NT2/D1 (cell line): Measurements from ENCODE around the gene KRTAP9-1.
"Not testable (repeated sequence)": the region's sequence is repeated elsewhere in the genome, so short reads cannot be mapped to it uniquely, and the experiment has no call there.

Experiments
- DNase-seq: peaks from one replicate; pipeline ENCODE4 v3.0.0-alpha.2; 2011; ENCODE audit warnings: low read depth, low spot score
- H3K27me3 ChIP-seq: 2 replicates; pipeline ENCODE4 v1.6.0; 2011; ENCODE audit warnings: mild to moderate bottlenecking; ENCODE audit not compliant: insufficient read length, insufficient read depth
- H3K36me3 ChIP-seq: 2 replicates; pipeline ENCODE4 v1.6.1; 2011; ENCODE audit warnings: mild to moderate bottlenecking, low read length, mixed read lengths; ENCODE audit not compliant: insufficient read depth, insufficient read length
- H3K4me1 ChIP-seq: 2 replicates; pipeline ENCODE4 v1.5.1; 2011; ENCODE audit not compliant: insufficient read depth, insufficient read length
- H3K4me3 ChIP-seq: 2 replicates; pipeline ENCODE4 v1.5.1; 2011; ENCODE audit warnings: low read depth; ENCODE audit not compliant: insufficient read length
- H3K9ac ChIP-seq: 2 replicates; pipeline ENCODE4 v1.6.0; 2011; ENCODE audit warnings: low read depth; ENCODE audit not compliant: insufficient read length
- H3K9me3 ChIP-seq: 2 replicates; pipeline ENCODE4 v1.5.1; 2011; ENCODE audit warnings: mild to moderate bottlenecking, low read length; ENCODE audit not compliant: insufficient read depth
- SUZ12 ChIP-seq: IDR thresholded peaks from 2 replicates; pipeline ENCODE4 v1.6.1; 2011; ENCODE audit not compliant: insufficient read length, insufficient read depth; ENCODE audit errors: extremely low read depth
- YY1 ChIP-seq: IDR thresholded peaks from 2 replicates; pipeline ENCODE4 v1.6.1; 2011; ENCODE audit not compliant: insufficient read length, insufficient read depth
- ZNF274 ChIP-seq: IDR thresholded peaks from 2 replicates; pipeline ENCODE4 v1.6.1; 2011; ENCODE audit warnings: mild to moderate bottlenecking, low read depth, low read length

Gene KRTAP9-1

DNA sequence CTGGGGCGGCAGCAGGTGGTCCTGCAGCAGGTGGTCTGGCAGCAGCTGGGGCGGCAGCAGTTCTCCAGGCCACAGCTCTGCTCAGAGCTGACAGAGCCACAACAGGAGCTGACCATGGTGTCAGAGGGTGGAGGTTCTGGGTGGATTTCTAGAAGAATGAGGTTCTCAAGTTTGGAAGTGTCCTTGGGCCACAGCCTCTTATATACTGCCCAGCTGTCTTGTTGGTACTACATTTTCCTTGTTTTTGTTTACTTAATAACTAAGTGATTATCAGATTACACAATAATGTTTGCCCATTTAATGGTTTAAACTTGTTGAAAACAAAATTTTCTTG, 40.1 kb upstream of the KRTAP9-1 start, which contains the start of gene KRTAP4-5:
TSS of gene KRTAP4-5 (minus strand) at position 174 of the 334 bp plus-strand sequence. CDS start at position 116, 58 bp downstream.
- H3K4me1 ChIP-seq: no peaks in the 10 kb centered on the region
- no peaks in the 10 kb centered on the region for H3K36me3 ChIP-seq
- H3K4me3 ChIP-seq: no peak within 1 kb of the TSS
- H3K27me3 ChIP-seq: no peaks in the 10 kb centered on the region
- H3K9ac ChIP-seq: no peak within 1 kb of the TSS
- no peaks in the 10 kb centered on the region for H3K9me3 ChIP-seq
- TF ChIP-seq YY1 (no peak), SUZ12 (no peak), ZNF274 (no peak)
- DNase-seq: no peak

DNA sequence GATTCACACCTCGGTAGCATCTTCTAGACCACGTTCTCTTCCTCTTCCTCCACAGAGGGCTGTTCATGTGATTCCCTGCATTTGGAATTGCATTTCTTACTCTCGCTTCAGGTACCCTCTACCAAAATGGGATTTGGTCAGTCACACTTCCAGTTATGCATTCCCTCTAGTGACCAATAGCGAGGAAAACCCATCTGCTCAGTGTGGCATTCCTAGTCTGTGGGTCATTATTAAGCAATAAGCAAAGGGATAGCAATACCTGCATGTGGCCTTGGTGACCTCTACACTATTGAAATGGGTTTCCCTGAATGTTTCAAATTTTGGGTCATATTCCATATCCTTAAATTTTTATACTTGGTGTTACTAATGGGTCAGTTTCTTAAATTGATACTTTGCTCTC, 39.7 kb upstream of the KRTAP9-1 start:
- TF ChIP-seq YY1 (no peak), SUZ12 (no peak), ZNF274 (no peak)
- no peak for DNase-seq
- Histone ChIP-seq H3K9me3 (no peaks in the 10 kb centered on the region), H3K4me1 (no peaks in the 10 kb centered on the region), H3K9ac (no peak overlapping the region), H3K36me3 (no peaks in the 10 kb centered on the region), H3K4me3 (no peak overlapping the region), H3K27me3 (no peaks in the 10 kb centered on the region)

DNA sequence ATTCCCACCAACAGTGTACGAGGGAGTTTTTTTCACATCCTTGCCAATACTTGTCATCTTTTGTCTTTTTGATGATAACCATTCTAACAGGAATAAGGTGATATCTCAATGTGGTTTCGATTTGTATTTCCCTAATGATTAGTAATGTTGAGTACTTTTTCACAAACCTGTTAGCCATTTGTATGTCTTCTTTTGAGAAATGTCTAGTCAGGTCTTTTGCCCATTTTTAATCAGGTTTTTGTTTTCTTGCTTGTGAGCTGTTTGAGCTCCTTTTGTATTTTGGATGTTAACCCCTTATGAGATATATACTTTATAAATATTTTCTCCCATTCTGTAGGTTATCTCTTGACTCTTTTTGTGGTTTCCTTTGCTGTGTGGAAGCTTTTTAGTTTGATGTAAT, 38.2 kb upstream of the KRTAP9-1 start:
- Histone ChIP-seq H3K27me3 (no peaks in the 10 kb centered on the region), H3K4me1 (no peaks in the 10 kb centered on the region), H3K9me3 (no peaks in the 10 kb centered on the region), H3K36me3 (no peaks in the 10 kb centered on the region), H3K4me3 (no peak overlapping the region), H3K9ac (no peak overlapping the region)
- no peak for DNase-seq
- no peak for TF ChIP-seq ZNF274

DNA sequence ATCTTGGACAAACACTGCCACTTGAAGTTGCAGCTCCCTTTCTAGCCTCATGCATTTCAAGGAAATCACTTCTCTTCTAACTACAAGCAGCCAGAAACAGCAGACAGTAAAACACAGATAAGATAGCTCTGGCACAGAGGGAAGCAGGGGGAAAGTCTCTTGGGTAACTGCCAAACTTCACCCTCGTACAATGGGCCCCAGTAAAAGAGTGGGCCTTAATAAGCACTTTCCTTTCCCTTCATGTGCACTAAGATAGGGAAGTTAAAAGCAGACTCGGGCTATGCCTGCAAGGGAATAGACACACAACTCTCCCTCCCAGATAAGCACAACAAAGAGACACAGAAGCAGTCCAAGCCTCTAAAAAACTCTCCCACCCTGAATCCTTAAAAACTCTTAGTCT, 35.8 kb upstream of the KRTAP9-1 start:
- H3K27me3 ChIP-seq: no peaks in the 10 kb centered on the region
- H3K9ac ChIP-seq: no peak overlapping the region
- H3K36me3 ChIP-seq: no peaks in the 10 kb centered on the region
- H3K4me3 ChIP-seq: no peak overlapping the region
- DNase-seq: no peak
- TF ChIP-seq ZNF274 (no peak), YY1 (no peak), SUZ12 (no peak)
- no peaks in the 10 kb centered on the region for H3K4me1 ChIP-seq
- no peaks in the 10 kb centered on the region for H3K9me3 ChIP-seq

DNA sequence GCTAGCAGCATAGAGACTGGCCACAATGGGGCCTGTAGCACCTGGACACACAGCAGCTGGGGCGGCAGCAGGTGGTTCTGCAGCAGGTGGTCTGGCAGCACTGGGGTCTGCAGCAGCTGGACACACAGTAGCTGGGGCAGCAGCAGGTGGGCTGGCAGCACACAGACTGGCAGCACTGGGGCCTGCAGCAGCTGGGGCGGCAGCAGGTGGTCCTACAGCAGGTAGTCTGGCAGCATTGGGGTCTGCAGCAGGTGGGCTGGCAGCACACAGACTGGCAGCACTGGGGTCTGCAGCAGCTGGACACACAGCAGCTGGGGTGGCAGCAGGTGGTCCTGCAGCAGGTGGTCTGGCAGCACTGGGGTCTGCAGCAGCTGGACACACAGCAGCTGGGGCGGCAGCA, 29.5 kb upstream of the KRTAP9-1 start:
- DNase-seq, H3K36me3 ChIP-seq, H3K4me3 ChIP-seq, H3K9me3 ChIP-seq, H3K27me3 ChIP-seq, H3K4me1 ChIP-seq, H3K9ac ChIP-seq: not testable (repeated sequence)

DNA sequence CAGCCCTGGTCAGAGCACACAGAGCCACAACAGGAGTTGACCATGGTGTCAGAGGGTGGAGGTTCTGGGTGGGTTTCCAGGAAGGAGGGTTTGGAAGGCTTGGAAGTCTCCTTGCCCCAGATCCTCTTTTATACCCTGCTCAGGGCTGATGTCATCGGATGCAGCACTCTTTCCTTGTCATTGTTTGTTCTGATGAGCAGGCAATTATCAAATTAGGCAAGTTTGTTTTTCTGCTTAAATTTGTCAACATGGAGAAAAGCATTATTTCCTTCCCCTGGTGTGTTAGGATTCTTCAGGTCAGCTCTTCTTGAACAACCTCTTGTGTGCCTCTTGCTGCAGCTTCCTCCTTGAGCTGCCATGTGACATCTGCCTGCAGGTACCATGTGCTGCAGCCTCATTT, 29.0 kb upstream of the KRTAP9-1 start, which contains the start of gene KRTAP4-4:
TSS of gene KRTAP4-4 (minus strand) at position 101 of the 400 bp plus-strand sequence. CDS start at position 44, 57 bp downstream.
- Histone ChIP-seq H3K4me3 (no peak within 1 kb of the TSS), H3K9ac (no peak within 1 kb of the TSS), H3K9me3 (no peaks in the 10 kb centered on the region), H3K4me1 (no peaks in the 10 kb centered on the region), H3K27me3 (no peaks in the 10 kb centered on the region), H3K36me3 (no peaks in the 10 kb centered on the region)
- DNase-seq: no peak
- TF ChIP-seq YY1: no peak
- no peak for TF ChIP-seq SUZ12
- no peak for TF ChIP-seq ZNF274

DNA sequence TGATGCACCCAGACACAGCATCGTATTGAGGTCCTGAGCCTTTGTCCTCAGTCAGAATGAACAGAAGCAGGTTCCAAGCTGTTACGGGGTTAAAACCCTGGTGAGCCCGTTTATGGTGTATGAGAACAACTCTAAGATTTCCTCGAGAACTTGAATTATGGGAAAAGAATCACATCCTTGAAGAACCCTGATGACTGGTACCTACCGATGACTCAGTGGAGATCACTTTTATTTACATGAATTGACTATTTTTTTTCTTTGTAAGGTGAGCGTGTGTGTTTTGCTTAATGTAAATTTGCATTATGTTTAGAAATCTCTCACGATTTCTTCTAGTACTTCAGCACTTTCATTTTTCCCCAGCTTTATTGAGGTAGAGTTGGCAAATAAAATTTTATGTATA, 25.9 kb upstream of the KRTAP9-1 start:
- H3K9ac ChIP-seq: no peak overlapping the region
- H3K27me3 ChIP-seq: no peaks in the 10 kb centered on the region
- DNase-seq: no peak
- no peaks in the 10 kb centered on the region for H3K36me3 ChIP-seq
- no peaks in the 10 kb centered on the region for H3K9me3 ChIP-seq
- no peak for TF ChIP-seq YY1
- TF ChIP-seq SUZ12: no peak
- no peak for TF ChIP-seq ZNF274
- H3K4me3 ChIP-seq: no peak overlapping the region
- H3K4me1 ChIP-seq: no peaks in the 10 kb centered on the region

DNA sequence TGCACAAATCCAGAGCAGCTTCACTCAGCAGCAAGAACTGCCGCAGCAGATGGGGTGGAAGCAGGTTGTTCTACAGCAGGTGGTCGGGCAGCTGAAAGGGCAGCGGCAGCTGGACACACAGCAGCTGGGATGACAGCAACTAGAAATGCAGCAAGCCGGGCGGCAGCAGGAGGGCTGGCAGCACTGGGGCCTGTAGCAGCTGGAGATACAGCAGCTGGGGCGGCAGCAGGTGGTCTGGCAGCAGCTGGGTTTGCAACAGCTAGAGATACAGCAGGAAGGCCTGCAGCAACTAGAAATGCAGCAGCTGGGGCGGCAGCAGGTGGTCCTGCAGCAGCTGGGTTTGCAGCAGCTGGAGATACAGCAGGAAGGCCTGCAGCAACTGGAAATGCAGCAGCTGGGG, 22.1 kb upstream of the KRTAP9-1 start:
- DNase-seq: no peak
- TF ChIP-seq SUZ12 (no peak), ZNF274 (no peak), YY1 (no peak)

More for the DNA sequence above, 22.1 kb upstream of the KRTAP9-1 start:
- no peaks in the 10 kb centered on the region for H3K9me3 ChIP-seq
- H3K27me3 ChIP-seq: no peaks in the 10 kb centered on the region
- no peak overlapping the region for H3K4me3 ChIP-seq
- H3K9ac ChIP-seq: no peak overlapping the region
- H3K36me3 ChIP-seq: no peaks in the 10 kb centered on the region
- H3K4me1 ChIP-seq: no peaks in the 10 kb centered on the region
